H1 (cell line): ENCODE results near the gene AP2A2. TPM values are rescaled to one million over a fixed set of nuclear protein-coding genes. Genes with fewer than 3 reads are reported as not detected.

Experiments used
- CTCF ChIA-PET: fragments of 300-600 bp; sonication (Branson Sonifier 250); formaldehyde crosslinking; loops from one replicate; lab custom pipeline; 2021; ENCODE audit not compliant: partially characterized antibody; lab: Charles Lee
- POLR2A ChIA-PET: fragments of 300-600 bp; sonication (Branson Sonifier 250); formaldehyde crosslinking; loops from one replicate; lab custom pipeline; 2021; ENCODE audit warnings: inconsistent platforms; ENCODE audit not compliant: partially characterized antibody; lab: Charles Lee
- DNase-seq, 2 experiments: peaks; one replicate each; pipeline versions ENCODE4 v3.0.0 to v3.0.0-alpha.2; 2010 to 2022; ENCODE audit warnings: low spot score in 2 of 2, low read depth in 1 of 2, mixed read lengths in 1 of 2
- FAIRE-seq: peaks from 2 replicates; lab custom pipeline; 2011; peaks lifted over from hg19 to GRCh38; lab: Jason Lieb, UNC
- H2AFZ ChIP-seq: 2 replicates; pipeline ENCODE4 v1.8.1; 2012; ENCODE audit warnings: low read length, inconsistent platforms
- H2AK5ac ChIP-seq: 2 replicates; pipeline ENCODE4 v1.6.1; 2013; ENCODE audit warnings: low read depth, low read length
- H2BK120ac ChIP-seq: replicated peaks from 2 replicates; pipeline ENCODE3; 2013; ENCODE audit warnings: low read depth, low read length, inconsistent platforms
- H2BK12ac ChIP-seq: 2 replicates; pipeline ENCODE4 v1.6.1; 2013; ENCODE audit warnings: low read depth, low read length
- H2BK15ac ChIP-seq: 2 replicates; pipeline ENCODE4 v1.6.1; 2013; ENCODE audit warnings: low read length
- H2BK20ac ChIP-seq: 2 replicates; pipeline ENCODE4 v1.6.1; 2013; ENCODE audit warnings: low read length
- H2BK5ac ChIP-seq: 2 replicates; pipeline ENCODE4 v1.6.1; 2013; ENCODE audit warnings: low read depth, low read length
- H3K14ac ChIP-seq: 2 replicates; pipeline ENCODE4 v1.6.1; 2013; ENCODE audit warnings: inconsistent platforms; ENCODE audit not compliant: insufficient read length
- H3K18ac ChIP-seq: 2 replicates; pipeline ENCODE4 v1.6.1; 2013; ENCODE audit warnings: low read length; ENCODE audit errors: extremely low read depth
- H3K23ac ChIP-seq: 2 replicates; pipeline ENCODE4 v1.6.1; 2013; ENCODE audit warnings: inconsistent platforms; ENCODE audit not compliant: insufficient read length
- H3K23me2 ChIP-seq: 2 replicates; pipeline ENCODE4 v1.6.1; 2013; ENCODE audit warnings: low read depth, low read length
- H3K27ac ChIP-seq: 2 replicates; pipeline ENCODE4 v1.6.1; 2011; ENCODE audit warnings: low read depth, low read length, inconsistent platforms
- H3K27me3 ChIP-seq, 4 experiments: replicated peaks in 1 of 4; 1 replicate in 1 of 4; 2 replicates in 3 of 4; pipeline versions ENCODE4 v1.6.1 to v1.8.1; 2011 to 2013; ENCODE audit warnings: low read length in 3 of 4, mild to moderate bottlenecking in 3 of 4, inconsistent platforms in 2 of 4, mixed read lengths in 2 of 4, moderate library complexity in 1 of 4; ENCODE audit not compliant: control insufficient read depth in 3 of 4, insufficient read depth in 3 of 4; ENCODE audit errors: extremely low read depth in 1 of 4
- H3K36me3 ChIP-seq, 4 experiments: 2 replicates each; pipeline versions ENCODE4 v1.6.1 to v1.8.1; 2011 to 2013; ENCODE audit warnings: mild to moderate bottlenecking in 4 of 4, low read length in 3 of 4, moderate library complexity in 2 of 4, control low read depth in 1 of 4, inconsistent platforms in 1 of 4; ENCODE audit not compliant: insufficient read depth in 4 of 4, control insufficient read depth in 2 of 4
- H3K4ac ChIP-seq: replicated peaks from 2 replicates; pipeline ENCODE3; 2013; ENCODE audit warnings: low read length, low read depth, mixed read lengths, inconsistent platforms; ENCODE audit not compliant: insufficient read length
- H3K4me1 ChIP-seq, 4 experiments: replicated peaks in 1 of 4; 1 replicate in 1 of 4; 2 replicates in 3 of 4; pipeline versions ENCODE4 v1.6.1 to v1.8.1; 2011 to 2013; ENCODE audit warnings: low read length in 3 of 4, inconsistent platforms in 2 of 4, mixed read lengths in 1 of 4; ENCODE audit not compliant: insufficient read depth in 4 of 4, control insufficient read depth in 3 of 4
- H3K4me2 ChIP-seq, 2 experiments: 2 replicates each; pipeline versions ENCODE4 v1.6.1 to v1.8.1; 2011 to 2013; ENCODE audit warnings: low read depth in 2 of 2, low read length in 2 of 2, control low read depth in 1 of 2, inconsistent platforms in 1 of 2, mild to moderate bottlenecking in 1 of 2; ENCODE audit not compliant: insufficient read depth in 1 of 2
- H3K4me3 ChIP-seq, 4 experiments: fragments of 200-600, 300-600 bp in 1 of 4; sonication (generic), shearing (Covaris generic), sonication (Bioruptor Twin) in 1 of 4; 2 replicates each; pipeline versions ENCODE4 v1.5.1 to v1.8.1; 2011 to 2016; ENCODE audit warnings: low read length in 4 of 4, low read depth in 3 of 4, control low read depth in 2 of 4, inconsistent platforms in 2 of 4, mild to moderate bottlenecking in 2 of 4, mixed read lengths in 1 of 4, moderate library complexity in 1 of 4; ENCODE audit not compliant: insufficient read depth in 2 of 4; ENCODE audit errors: extremely low read depth in 1 of 4
- H3K56ac ChIP-seq: replicated peaks from 2 replicates; pipeline ENCODE3; 2013; ENCODE audit warnings: low read depth, mild to moderate bottlenecking, mixed read lengths, low read length, inconsistent platforms; ENCODE audit not compliant: insufficient read length
- H3K79me1 ChIP-seq: 2 replicates; pipeline ENCODE4 v1.6.1; 2013; ENCODE audit warnings: low read depth, low read length, control low read depth
- H3K79me2 ChIP-seq, 2 experiments: 2 replicates each; pipeline versions ENCODE4 v1.6.1 to v1.8.1; 2012 to 2013; ENCODE audit warnings: low read length in 2 of 2, mild to moderate bottlenecking in 2 of 2, inconsistent platforms in 1 of 2; ENCODE audit not compliant: insufficient read depth in 2 of 2, control insufficient read depth in 1 of 2
- H3K9ac ChIP-seq, 4 experiments: replicated peaks in 1 of 4; 1 replicate in 1 of 4; 2 replicates in 3 of 4; pipeline versions ENCODE4 v1.6.1 to v1.8.1; 2011 to 2013; ENCODE audit warnings: low read depth in 3 of 4, low read length in 3 of 4, control low read depth in 2 of 4, mild to moderate bottlenecking in 2 of 4, moderate library complexity in 2 of 4, inconsistent platforms in 1 of 4; ENCODE audit errors: extremely low read depth in 1 of 4
- H3K9me3 ChIP-seq, 2 experiments: 2 replicates each; pipeline versions ENCODE4 v1.6.1 to v1.8.1; 2012 to 2013; ENCODE audit warnings: mild to moderate bottlenecking in 2 of 2, moderate library complexity in 2 of 2, control low read depth in 1 of 2, inconsistent platforms in 1 of 2, low read depth in 1 of 2, low read length in 1 of 2, mixed read lengths in 1 of 2; ENCODE audit not compliant: insufficient read depth in 2 of 2
- H4K20me1 ChIP-seq, 2 experiments: replicated peaks in 1 of 2; 2 replicates each; pipeline versions ENCODE3 to v1.8.1; 2011 to 2013; ENCODE audit warnings: inconsistent platforms in 2 of 2, low read length in 2 of 2, mild to moderate bottlenecking in 1 of 2; ENCODE audit not compliant: insufficient read depth in 2 of 2, control insufficient read depth in 1 of 2
- H4K5ac ChIP-seq: 2 replicates; pipeline ENCODE4 v1.6.1; 2013; ENCODE audit warnings: low read length, low read depth, mixed read lengths, inconsistent platforms; ENCODE audit not compliant: insufficient read length
- H4K8ac ChIP-seq: 2 replicates; pipeline ENCODE4 v1.8.0; 2013; ENCODE audit warnings: mild to moderate bottlenecking, moderate library complexity, low read length, inconsistent platforms; ENCODE audit not compliant: insufficient read depth; ENCODE audit errors: extremely low read depth
- H4K91ac ChIP-seq: replicated peaks from 2 replicates; pipeline ENCODE3; 2013; ENCODE audit warnings: low read length, mixed read lengths, inconsistent platforms; ENCODE audit not compliant: insufficient read length
- CHD1 ChIP-seq: IDR thresholded peaks from 2 replicates; pipeline ENCODE4 v1.6.1; 2012; ENCODE audit warnings: low read depth, low read length, improper control_type of control experiment
- GTF2F1 ChIP-seq: IDR thresholded peaks from 2 replicates; pipeline ENCODE4 v1.6.1; 2012; ENCODE audit warnings: low read depth, low read length, improper control_type of control experiment, borderline replicate concordance
- KDM1A ChIP-seq: fragments of 200-600, 300-600 bp; sonication (generic); IDR thresholded peaks from 2 replicates; pipeline ENCODE4 v1.7.1; 2016; ENCODE audit warnings: mild to moderate bottlenecking, low read length, borderline replicate concordance
- MAFK ChIP-seq: IDR thresholded peaks from 2 replicates; pipeline ENCODE4 v1.6.1; 2012; ENCODE audit warnings: low read depth, mild to moderate bottlenecking, improper control_type of control experiment, low read length
- PHF8 ChIP-seq: fragments of 200-600 bp; sonication (generic); conservative IDR thresholded peaks from 2 replicates; pipeline ENCODE4 v1.7.1; 2012; ENCODE audit warnings: low read depth, mild to moderate bottlenecking, inconsistent platforms, low read length, moderate library complexity
- SP1 ChIP-seq: IDR thresholded peaks from 2 replicates; pipeline ENCODE4 v1.6.1; 2011; ENCODE audit warnings: low read depth, low read length
- SP4 ChIP-seq: IDR thresholded peaks from 2 replicates; pipeline ENCODE4 v1.6.1; 2012; ENCODE audit warnings: low read length, inconsistent platforms
- SUZ12 ChIP-seq: fragments of 200-600 bp; sonication (generic); IDR thresholded peaks from 2 replicates; pipeline ENCODE4 v1.6.1; 2012; ENCODE audit warnings: mild to moderate bottlenecking, inconsistent platforms, low read length, moderate library complexity, mixed read lengths
- TAF1 ChIP-seq: IDR thresholded peaks from 2 replicates; pipeline ENCODE4 v1.6.1; 2011; ENCODE audit warnings: mild to moderate bottlenecking, low read depth, low read length
- TBP ChIP-seq: IDR thresholded peaks from 2 replicates; pipeline ENCODE4 v1.6.1; 2011; ENCODE audit warnings: low read depth, low read length, improper control_type of control experiment
- TCF12 ChIP-seq: IDR thresholded peaks from 2 replicates; pipeline ENCODE4 v1.6.1; 2011; ENCODE audit warnings: low read depth, mild to moderate bottlenecking, low read length
- TEAD4 ChIP-seq: IDR thresholded peaks from 2 replicates; pipeline ENCODE4 v1.6.1; 2012; ENCODE audit warnings: low read depth, low read length, inconsistent platforms, mixed read lengths
- WGBS, 2 experiments: shearing (Covaris generic) in 1 of 2; methylation state at CpG; one replicate each; pipeline versions ENCODE4 v1.1.6 to v1.1.7; 2013 to 2015; ENCODE audit warnings: low lambda C conversion rate in 2 of 2, mixed read lengths in 2 of 2, inconsistent platforms in 1 of 2, low coverage in 1 of 2, missing lambda C conversion rate in 1 of 2; ENCODE audit not compliant: insufficient replicate concordance in 2 of 2, insufficient coverage in 1 of 2, insufficient read length in 1 of 2; ENCODE audit errors: extremely low coverage in 1 of 2, missing lambda C conversion rate in 1 of 2; 5-methylcytosine and 5-hydroxymethylcytosine counted together
- polyA plus RNA-seq, 7 experiments: library from polyadenylated mRNA; depleted of rRNA in 3 of 7; stranded (reverse) in 5 of 7; unstranded in 2 of 7; fragments of >200 nt in 5 of 7; fragments of 200-250 nt in 2 of 7; gene quantifications; 1 replicate in 5 of 7; 2 replicates in 1 of 7; 4 replicates in 1 of 7; pipeline versions ENCODE4 v1.2.1 to v1.2.3, GENCODE V29; 2011 to 2013; ENCODE audit warnings: missing spikeins in 2 of 7, mixed read lengths in 2 of 7
- total RNA-seq: library from RNA; stranded (reverse); fragmentation: NEBNext Ultra II Directional; extraction: Animal tissue kit (Norgen Biotek cat#: 25700); gene quantifications from 2 replicates; pipeline ENCODE4 v1.2.1, GENCODE V29; 2021

Gene AP2A2
- total and polyA plus RNA-seq, 2 of the 8 experiments (the other 6 are each of a cell fraction or from before 2014, with no cell fraction given): 50.0 to 65.0 TPM

- Histone ChIP-seq H2AFZ (no peak overlapping the region), H3K4me2 (no peak overlapping the region), H3K4ac (peak overlapping the region; percentile 51), H4K91ac (no peak overlapping the region), H3K4me3 (no peak overlapping the region), H3K18ac (no peak overlapping the region), H2AK5ac (no peak overlapping the region), H2BK5ac (no peak overlapping the region), H3K9me3 (no peaks in the 10 kb centered on the region), H3K36me3 (no peaks in the 10 kb centered on the region), H3K14ac (no peak overlapping the region), H3K23ac (no peak overlapping the region), H2BK20ac (no peak overlapping the region), H4K8ac (peak overlapping the region; percentile 23; the same call in 1 of the 2 replicates), H3K9ac (no peak overlapping the region), H3K4me1 (no peaks in the 10 kb centered on the region), H3K79me2 (no peaks in the 10 kb centered on the region), H3K79me1 (no peaks in the 10 kb centered on the region), H2BK15ac (no peak overlapping the region), H3K27ac (no peak overlapping the region), H4K20me1 (peaks cover 0 to 3% of the 10 kb centered on the region in 2 experiments), H2BK120ac (no peak overlapping the region), H3K23me2 (no peaks in the 10 kb centered on the region), H3K27me3 (no peaks in the 10 kb centered on the region), H4K5ac (no peak overlapping the region), H3K56ac (no peak overlapping the region), H2BK12ac (no peak overlapping the region)
- TF ChIP-seq KDM1A (no peak), TEAD4 (no peak), SP4 (no peak), TAF1 (no peak), GTF2F1 (no peak), SUZ12 (no peak), PHF8 (no peak), TBP (no peak), MAFK (no peak), CHD1 (no peak), TCF12 (no peak), SP1 (no peak)
- ChIA-PET POLR2A (interaction anchor here (1.2 kb wide), 1 partner anchor 297 kb away, joined by 4 read pairs; no protein-coding TSS in a partner anchor), CTCF (interaction anchor here (0.5 to 1.7 kb wide), 8 partner anchors 13 to 214 kb away, joined by 3 to 5 read pairs (median 3); no protein-coding TSS in a partner anchor)
- no peak for DNase-seq
- WGBS, 2 experiments: 81% methylated on average over 23 of the region's 25 CpGs; no CpG with 5 or more reads in 1 of the 2 experiments
- FAIRE-seq: no peak
These were observed 128.8 kb downstream of the AP2A2 start for GRCh38 chr11:1054143-1055108.
